IgD-negative memory B cell (primary cell): ENCODE results near the gene PRAMEF27. TPM values are rescaled to one million over a fixed set of nuclear protein-coding genes. Genes with fewer than 3 reads are reported as not detected.
"Not testable (repeated sequence)": the region's sequence is repeated elsewhere in the genome, so short reads cannot be mapped to it uniquely, and the experiment has no call there.

Experiments used
- H3K27ac Mint-ChIP-seq, 3 donors: one replicate each; pipeline ENCODE4 v1.8.0; 2020 to 2022; ENCODE audit warnings: mild to moderate bottlenecking in 3 of 3, mixed read lengths in 3 of 3, moderate library complexity in 1 of 3
- H3K27me3 Mint-ChIP-seq: one replicate; pipeline ENCODE4 v1.8.0; 2021; ENCODE audit warnings: mixed read lengths
- H3K36me3 Mint-ChIP-seq: one replicate; pipeline ENCODE4 v1.8.0; 2020; ENCODE audit warnings: mild to moderate bottlenecking, mixed read lengths
- H3K4me1 Mint-ChIP-seq, 3 donors: one replicate each; pipeline ENCODE4 v1.8.0; 2020 to 2022; ENCODE audit warnings: mixed read lengths in 3 of 3, mild to moderate bottlenecking in 1 of 3
- H3K4me3 Mint-ChIP-seq, 4 donors: one replicate each; pipeline ENCODE4 v1.8.0; 2020 to 2022; ENCODE audit warnings: mild to moderate bottlenecking in 4 of 4, mixed read lengths in 4 of 4, moderate library complexity in 3 of 4
- H3K9me3 Mint-ChIP-seq, 3 donors: one replicate each; pipeline ENCODE4 v1.8.0; 2020 to 2021; ENCODE audit warnings: mixed read lengths in 3 of 3, mild to moderate bottlenecking in 1 of 3
- polyA plus RNA-seq: library from polyadenylated mRNA; unstranded; fragments of 300-500 nt; fragmentation: Illumina TruSeq; gene quantifications from one replicate; pipeline ENCODE4 v1.2.3, GENCODE V29; 2021

The PRAMEF27 gene
- not detected for polyA plus RNA-seq

DNA sequence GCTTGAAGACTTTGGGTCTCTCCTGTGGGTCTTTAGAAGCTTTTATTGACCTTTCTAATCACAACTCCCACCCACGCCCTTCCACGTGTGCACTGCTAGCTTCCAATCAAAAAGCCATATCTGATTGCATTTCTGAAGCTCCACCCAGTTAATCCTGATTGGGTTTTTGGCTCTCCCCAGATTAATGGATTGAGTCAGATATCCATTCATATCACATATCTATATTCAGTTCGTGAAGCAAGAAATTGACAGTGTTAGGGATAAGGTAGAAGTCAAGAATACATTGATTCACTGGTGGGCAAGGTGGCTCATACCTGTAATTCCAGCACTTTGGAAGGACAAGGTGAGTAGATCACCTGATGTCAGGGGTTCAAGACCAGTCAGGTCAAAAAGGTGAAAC is at the start of gene PRAMEF27:
PRAMEF27 (minus strand) TSS at position 101 of the 400 bp plus-strand sequence. CDS start 2,916 bp downstream, outside the sequence.
- H3K27me3 Mint-ChIP-seq, H3K9me3 Mint-ChIP-seq, H3K36me3 Mint-ChIP-seq, H3K4me1 Mint-ChIP-seq, H3K27ac Mint-ChIP-seq, H3K4me3 Mint-ChIP-seq: not testable (repeated sequence)

DNA sequence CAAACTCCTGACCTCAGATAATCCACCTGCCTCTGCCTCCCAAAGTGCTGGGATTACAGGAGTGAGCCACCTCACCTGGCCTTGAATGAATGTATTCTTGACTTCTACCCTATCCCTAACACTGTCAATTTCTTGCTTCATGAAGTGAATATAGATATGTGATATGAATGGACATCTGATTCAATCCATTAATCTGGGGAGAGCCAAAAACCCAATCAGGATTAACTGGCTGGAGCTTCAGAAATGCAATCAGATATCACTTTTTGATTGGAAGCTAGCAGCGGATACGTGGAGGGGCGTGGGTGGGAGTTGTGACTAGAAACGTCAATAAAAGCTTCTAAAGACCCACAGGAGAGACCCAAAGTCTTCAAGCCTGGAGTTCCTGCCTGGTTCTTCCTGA is 14.1 kb upstream of the PRAMEF27 start, which contains the start of gene PRAMEF25:
PRAMEF25 (plus strand) TSS at position 301 of the 400 bp plus-strand sequence. CDS start 2,920 bp downstream, outside the sequence.
- H3K4me1 Mint-ChIP-seq, H3K4me3 Mint-ChIP-seq, H3K27ac Mint-ChIP-seq, H3K36me3 Mint-ChIP-seq, H3K9me3 Mint-ChIP-seq, H3K27me3 Mint-ChIP-seq: not testable (repeated sequence)

DNA sequence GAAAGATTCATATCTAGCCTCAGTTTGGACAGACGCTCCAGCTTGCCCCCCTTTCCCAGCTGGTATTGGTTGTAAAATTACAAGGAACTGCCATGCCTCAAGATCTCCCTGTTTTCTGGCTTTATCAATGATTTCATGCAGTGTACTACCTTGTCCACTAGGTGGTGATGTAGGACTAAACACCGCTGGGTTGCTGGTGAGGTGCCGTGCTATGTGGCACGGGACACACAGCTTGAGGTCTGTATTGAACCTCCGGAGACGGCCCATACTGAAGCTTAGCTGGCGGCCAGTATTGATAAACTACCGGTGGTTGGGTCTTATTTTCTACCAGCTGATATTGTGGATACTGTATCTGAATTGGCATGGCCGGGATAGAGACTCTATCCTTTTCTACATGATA is 36.5 kb downstream of the PRAMEF27 start:
- H3K4me3 Mint-ChIP-seq, H3K27me3 Mint-ChIP-seq, H3K9me3 Mint-ChIP-seq, H3K36me3 Mint-ChIP-seq, H3K4me1 Mint-ChIP-seq, H3K27ac Mint-ChIP-seq: not testable (repeated sequence)

DNA sequence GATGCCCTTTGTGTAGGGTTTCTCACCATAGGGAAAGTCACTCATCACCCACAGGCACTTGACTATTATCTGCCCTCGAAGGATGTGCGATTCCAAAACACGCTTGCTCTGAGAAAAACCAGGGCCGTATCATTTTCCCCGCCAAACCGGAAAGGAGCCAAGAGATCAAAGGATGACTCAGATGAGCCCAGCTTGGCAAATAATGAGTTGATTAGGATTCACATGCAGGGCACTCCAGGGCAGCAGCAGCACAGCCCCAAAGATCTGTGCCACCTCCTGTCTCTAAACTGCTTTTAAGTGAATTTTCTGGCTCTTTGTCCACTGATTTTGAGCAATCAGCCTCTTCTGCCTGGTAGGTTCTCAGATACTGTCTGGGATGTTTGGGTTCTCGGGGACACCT is 44.4 kb downstream of the PRAMEF27 start:
- H3K36me3 Mint-ChIP-seq, H3K27ac Mint-ChIP-seq, H3K27me3 Mint-ChIP-seq, H3K9me3 Mint-ChIP-seq, H3K4me1 Mint-ChIP-seq, H3K4me3 Mint-ChIP-seq: not testable (repeated sequence)

DNA sequence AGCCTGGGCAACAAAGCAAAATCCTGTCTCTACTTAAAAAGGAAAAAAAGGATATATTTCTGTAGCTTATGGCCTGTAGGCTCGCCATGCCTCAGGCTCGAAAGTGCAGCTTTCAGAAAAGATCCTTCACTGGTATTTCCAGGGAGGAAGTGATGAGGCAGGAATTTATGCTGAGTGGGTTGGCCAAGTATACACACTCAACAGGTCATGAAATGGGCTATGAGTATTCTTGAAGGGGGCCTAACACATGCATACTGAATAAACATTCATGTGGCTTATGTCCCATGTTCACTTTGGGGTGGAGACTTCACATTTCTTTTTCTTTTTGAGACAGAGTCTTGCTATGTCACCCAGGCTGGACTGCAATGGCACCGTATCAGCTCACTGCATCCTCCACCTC is 47.0 kb downstream of the PRAMEF27 start:
- not testable (repeated sequence) for H3K4me3 Mint-ChIP-seq, H3K4me1 Mint-ChIP-seq, H3K27me3 Mint-ChIP-seq, H3K9me3 Mint-ChIP-seq, H3K36me3 Mint-ChIP-seq, H3K27ac Mint-ChIP-seq

DNA sequence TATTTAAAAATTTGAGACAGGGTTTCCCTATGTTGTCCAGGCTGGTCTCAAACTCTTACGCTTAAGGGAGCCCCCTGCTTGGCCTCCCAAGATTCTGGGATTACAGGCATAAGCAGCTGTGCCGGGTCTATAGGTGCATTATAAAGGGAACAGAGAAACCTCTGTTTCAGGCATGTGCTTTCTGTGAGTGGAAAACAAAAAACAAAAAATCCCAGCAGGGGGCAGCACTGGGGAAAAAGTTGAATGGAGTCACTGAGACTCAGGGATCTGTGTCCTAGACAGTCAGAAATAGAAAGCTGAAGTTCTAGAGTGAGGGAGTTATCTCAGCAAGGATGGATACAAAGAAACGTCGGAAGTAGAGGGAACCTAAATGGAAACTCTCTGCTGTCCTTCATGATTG is 50.6 kb downstream of the PRAMEF27 start:
- not testable (repeated sequence) for H3K36me3 Mint-ChIP-seq, H3K4me3 Mint-ChIP-seq, H3K9me3 Mint-ChIP-seq, H3K27ac Mint-ChIP-seq, H3K4me1 Mint-ChIP-seq, H3K27me3 Mint-ChIP-seq

Other genes starting within 250 kb of the PRAMEF27 start
- gene PRAMEF11, start 225.2 kb downstream of the PRAMEF27 start, polyA plus RNA-seq, result not detected
- gene HNRNPCL1, start 207.9 kb downstream of the PRAMEF27 start, polyA plus RNA-seq, result not detected
- not detected for gene PRAMEF2, start 199.5 kb downstream of the PRAMEF27 start, polyA plus RNA-seq
- not detected for gene PRAMEF4, start 170.4 kb downstream of the PRAMEF27 start, polyA plus RNA-seq
- gene PRAMEF10, start 158.3 kb downstream of the PRAMEF27 start, polyA plus RNA-seq, result not detected
- not detected for gene PRAMEF7, start 140.0 kb downstream of the PRAMEF27 start, polyA plus RNA-seq
- gene PRAMEF6, start 109.0 kb downstream of the PRAMEF27 start, polyA plus RNA-seq, result not detected
- gene HNRNPCL3, start 4.2 kb upstream of the PRAMEF27 start, polyA plus RNA-seq, result not detected
- gene PRAMEF25, start 14.2 kb upstream of the PRAMEF27 start, polyA plus RNA-seq, result not detected
- gene HNRNPCL2, start 60.3 kb upstream of the PRAMEF27 start, polyA plus RNA-seq, result not detected
- gene PRAMEF26, start 99.4 kb upstream of the PRAMEF27 start, polyA plus RNA-seq, result not detected
- not detected for gene HNRNPCL4, start 109.1 kb upstream of the PRAMEF27 start, polyA plus RNA-seq
- gene PRAMEF9, start 115.3 kb upstream of the PRAMEF27 start, polyA plus RNA-seq, result not detected
- gene PRAMEF13, start 144.8 kb upstream of the PRAMEF27 start, polyA plus RNA-seq, result not detected
- not detected for gene PRAMEF18, start 169.6 kb upstream of the PRAMEF27 start, polyA plus RNA-seq
- not detected for gene PRAMEF5, start 197.6 kb upstream of the PRAMEF27 start, polyA plus RNA-seq
- gene PRAMEF8, start 228.6 kb upstream of the PRAMEF27 start, polyA plus RNA-seq, result not detected
- not detected for gene PRAMEF33, start 247.0 kb upstream of the PRAMEF27 start, polyA plus RNA-seq